BJ (cell line): Measurements from ENCODE around the gene NFIX. TPM values are rescaled to one million over a fixed set of nuclear protein-coding genes. Genes with fewer than 3 reads are reported as not detected.

Experiments used
- CTCF ChIA-PET: fragments of 350-600 bp; formaldehyde crosslinking; extraction: SDS; loops from one replicate; lab custom pipeline; 2021; ENCODE audit warnings: antibody characterized with exemption, inconsistent platforms; lab: Yijun Ruan, JAX
- POLR2A ChIA-PET: fragments of 300-600 bp; sonication (Branson Sonifier 250); formaldehyde crosslinking; extraction: SDS; loops from one replicate; lab custom pipeline; 2021; ENCODE audit warnings: antibody characterized with exemption; lab: Charles Lee
- DNase-seq: peaks from one replicate; pipeline ENCODE4 v3.0.0-alpha.2; 2011; ENCODE audit warnings: low read depth
- H3K27me3 ChIP-seq: 2 replicates; pipeline ENCODE4 v1.6.0; 2011; ENCODE audit warnings: low read length; ENCODE audit not compliant: control insufficient read depth, insufficient read depth
- H3K36me3 ChIP-seq: 2 replicates; pipeline ENCODE4 v1.5.1; 2011; ENCODE audit warnings: low read length; ENCODE audit not compliant: control insufficient read depth, insufficient read depth
- H3K4me3 ChIP-seq: 2 replicates; pipeline ENCODE4 v1.5.1; 2011; ENCODE audit warnings: low read depth, mild to moderate bottlenecking, control low read depth, low read length
- polyA plus RNA-seq: library from polyadenylated mRNA; depleted of rRNA; stranded (reverse); fragments of >200 nt; gene quantifications from 2 replicates; pipeline ENCODE4 v1.2.3, GENCODE V29; 2011; rRNA removed
- TF ChIP-seq, protein P1 (sequence below): IDR thresholded peaks from 2 replicates; pipeline ENCODE4 v1.5.1; 2011; ENCODE audit warnings: low read depth, mild to moderate bottlenecking, control low read depth, inconsistent platforms, low read length, moderate library complexity; ENCODE audit not compliant: insufficient read depth

The NFIX gene
- polyA plus RNA-seq, 1 experiment = 29.4 TPM

DNA sequence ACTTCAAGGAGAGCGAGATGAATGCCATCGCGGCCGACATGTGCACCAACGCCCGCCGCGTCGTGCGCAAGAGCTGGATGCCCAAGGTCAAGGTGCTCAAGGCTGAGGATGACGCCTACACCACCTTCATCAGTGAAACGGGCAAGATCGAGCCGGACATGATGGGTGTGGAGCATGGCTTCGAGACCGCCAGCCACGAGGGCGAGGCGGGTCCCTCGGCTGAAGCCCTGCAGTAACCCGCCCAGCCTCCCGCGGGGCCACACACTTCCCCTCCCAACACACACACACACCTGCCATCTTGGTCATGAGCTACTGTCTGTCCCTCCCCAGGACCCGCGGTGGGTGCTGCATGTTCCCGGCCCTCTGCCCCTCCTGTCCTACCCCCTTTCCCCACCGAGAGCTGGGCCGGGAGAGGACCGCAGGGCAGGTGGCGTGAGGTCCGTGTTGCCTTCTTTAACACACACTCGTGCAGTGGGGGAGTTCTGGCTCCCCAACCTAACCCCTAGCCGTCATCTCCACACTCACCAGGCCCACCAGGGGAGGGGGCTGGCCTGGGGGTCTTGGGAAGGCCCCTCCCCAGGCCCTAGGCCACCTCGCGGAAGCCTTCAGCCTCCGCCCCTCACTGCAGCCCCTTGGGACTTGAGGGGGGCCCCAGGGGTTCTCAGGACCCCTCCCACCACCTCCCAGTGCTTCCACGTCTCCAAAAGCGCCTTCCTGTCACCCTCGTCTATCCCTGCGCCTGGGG is 143.1 kb downstream of the NFIX start:
- Histone ChIP-seq H3K27me3 (no peaks in the 10 kb centered on the region), H3K36me3 (peaks cover 38% of the 10 kb centered on the region), H3K4me3 (no peak overlapping the region)
- ChIA-PET CTCF (no interaction called here), POLR2A (no interaction called here)
- TF ChIP-seq, protein P1, sequence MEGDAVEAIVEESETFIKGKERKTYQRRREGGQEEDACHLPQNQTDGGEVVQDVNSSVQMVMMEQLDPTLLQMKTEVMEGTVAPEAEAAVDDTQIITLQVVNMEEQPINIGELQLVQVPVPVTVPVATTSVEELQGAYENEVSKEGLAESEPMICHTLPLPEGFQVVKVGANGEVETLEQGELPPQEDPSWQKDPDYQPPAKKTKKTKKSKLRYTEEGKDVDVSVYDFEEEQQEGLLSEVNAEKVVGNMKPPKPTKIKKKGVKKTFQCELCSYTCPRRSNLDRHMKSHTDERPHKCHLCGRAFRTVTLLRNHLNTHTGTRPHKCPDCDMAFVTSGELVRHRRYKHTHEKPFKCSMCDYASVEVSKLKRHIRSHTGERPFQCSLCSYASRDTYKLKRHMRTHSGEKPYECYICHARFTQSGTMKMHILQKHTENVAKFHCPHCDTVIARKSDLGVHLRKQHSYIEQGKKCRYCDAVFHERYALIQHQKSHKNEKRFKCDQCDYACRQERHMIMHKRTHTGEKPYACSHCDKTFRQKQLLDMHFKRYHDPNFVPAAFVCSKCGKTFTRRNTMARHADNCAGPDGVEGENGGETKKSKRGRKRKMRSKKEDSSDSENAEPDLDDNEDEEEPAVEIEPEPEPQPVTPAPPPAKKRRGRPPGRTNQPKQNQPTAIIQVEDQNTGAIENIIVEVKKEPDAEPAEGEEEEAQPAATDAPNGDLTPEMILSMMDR = no peak
- no peak for DNase-seq

DNA sequence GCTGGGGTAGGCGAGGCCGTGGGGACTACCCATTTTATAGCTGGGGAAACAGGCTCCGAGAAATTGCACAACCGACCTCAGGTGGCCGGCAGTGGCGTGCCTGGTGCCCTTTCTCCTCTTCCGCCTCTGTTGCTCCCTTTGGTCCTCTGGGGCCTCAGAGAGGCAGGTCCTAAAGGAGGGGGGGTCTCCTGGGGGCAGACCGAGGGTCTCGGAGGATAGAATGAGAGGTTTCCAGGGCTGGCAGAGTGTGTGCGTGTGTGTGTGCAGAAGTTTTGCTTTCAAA is 143.6 kb downstream of the NFIX start:
- no peak for DNase-seq
- CTCF ChIA-PET = interaction anchor here (1.4 kb wide), 1 partner anchor 45 kb away, joined by 3 read pairs; no protein-coding TSS in a partner anchor
- TF ChIP-seq, protein P1 = no peak
- peaks cover 38% of the 10 kb centered on the region for H3K36me3 ChIP-seq
- no peaks in the 10 kb centered on the region for H3K27me3 ChIP-seq
- POLR2A ChIA-PET = no interaction called here
- no peak overlapping the region for H3K4me3 ChIP-seq

DNA sequence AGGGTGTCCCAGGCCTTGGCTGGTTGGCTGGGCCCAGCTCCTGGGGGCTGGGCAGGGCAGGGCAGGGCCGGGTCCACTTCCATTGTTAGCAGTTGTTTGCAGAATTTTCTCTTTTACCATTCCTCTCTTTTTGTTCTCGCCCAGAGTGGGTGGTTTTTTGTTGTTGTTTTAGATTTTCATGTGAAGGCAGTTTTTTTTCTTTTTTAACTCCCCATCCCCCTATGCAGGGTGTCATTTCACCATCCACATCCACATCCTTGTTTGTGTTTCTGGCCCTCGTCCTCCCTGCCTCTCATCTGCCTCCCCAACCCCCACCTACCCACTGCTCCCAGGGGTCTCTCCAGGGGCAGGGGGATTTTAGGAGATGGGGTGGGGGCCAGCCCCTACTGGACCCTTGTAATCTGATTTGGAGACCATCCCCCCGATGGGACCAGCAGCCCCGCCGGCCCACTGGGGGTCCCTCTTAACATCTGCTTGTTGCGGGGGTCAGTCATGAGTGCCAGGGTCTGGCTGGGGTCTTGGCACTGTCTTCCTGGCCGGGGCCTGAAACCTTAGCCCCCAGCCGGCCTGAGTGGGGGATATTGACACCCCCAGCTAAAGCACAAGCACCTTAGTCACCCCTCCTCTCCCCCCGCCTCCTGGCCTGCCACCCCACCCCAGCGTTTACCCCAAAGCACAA is 144.5 kb downstream of the NFIX start:
- POLR2A ChIA-PET = no interaction called here

DNA sequence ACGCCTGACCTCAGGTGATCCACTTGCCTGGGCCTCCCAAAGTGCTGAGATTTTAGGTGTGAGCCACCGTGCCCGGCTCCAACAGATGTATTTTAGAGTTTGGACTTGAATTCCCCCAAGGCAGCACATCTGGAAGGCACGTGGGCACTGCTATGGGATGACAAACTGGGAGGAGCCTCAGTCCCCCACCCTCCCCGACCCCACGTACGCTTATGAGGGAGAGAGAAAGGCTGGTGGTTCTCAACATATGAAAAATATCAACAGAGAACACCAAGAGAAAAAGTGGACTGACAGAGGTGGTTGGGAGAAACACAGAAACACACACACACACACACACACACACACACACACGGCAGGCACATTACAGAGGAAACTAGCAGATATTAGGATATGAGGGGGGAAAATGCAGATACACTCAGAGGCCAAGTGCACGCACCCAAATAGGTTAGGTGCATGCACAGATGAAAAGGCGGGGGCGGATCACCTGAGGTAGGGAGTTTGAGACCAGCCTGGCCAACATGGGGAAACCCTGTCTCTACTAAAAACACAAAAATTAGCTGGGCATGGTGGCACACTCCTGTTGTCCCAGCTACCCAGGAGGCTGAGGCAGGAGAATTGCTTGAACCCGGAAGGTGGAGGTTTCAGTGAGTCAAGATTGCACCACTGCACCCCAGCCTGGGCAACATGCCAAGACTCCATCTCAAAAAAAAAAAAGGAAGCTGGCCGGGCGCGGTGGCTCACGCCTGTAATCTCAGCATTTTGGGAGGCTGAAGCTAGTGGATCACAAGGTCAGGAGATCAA is 151.7 kb downstream of the NFIX start:
- POLR2A ChIA-PET = no interaction called here
- DNase-seq = no peak
- H3K4me3 ChIP-seq = no peak overlapping the region
- CTCF ChIA-PET = no interaction called here
- no peaks in the 10 kb centered on the region for H3K27me3 ChIP-seq
- TF ChIP-seq, protein P1 = no peak
- peaks cover 12% of the 10 kb centered on the region for H3K36me3 ChIP-seq

More for the DNA sequence above, 144.5 kb downstream of the NFIX start:
- DNase-seq = no peak
- Histone ChIP-seq H3K4me3 (no peak overlapping the region), H3K27me3 (no peaks in the 10 kb centered on the region), H3K36me3 (peaks cover 47% of the 10 kb centered on the region)
- CTCF ChIA-PET = interaction anchor here (0.6 to 1.4 kb wide), 2 partner anchors 46 to 175 kb away, joined by 3 read pairs; no protein-coding TSS in a partner anchor
- TF ChIP-seq, protein P1 = no peak

Other genes with a start within 250 kb of the NFIX start
- not detected in 2 replicates for gene BEST2, start 243.7 kb upstream of the NFIX start, polyA plus RNA-seq
- gene HOOK2, start 219.9 kb upstream of the NFIX start, polyA plus RNA-seq = 6.3 and 10.4 TPM in 2 replicates
- gene JUNB, start 204.0 kb upstream of the NFIX start, polyA plus RNA-seq = 36.8 and 49.4 TPM in 2 replicates
- gene PRDX2, start 193.7 kb upstream of the NFIX start, polyA plus RNA-seq = 165 and 267 TPM in 2 replicates
- 0.75 and 2.6 TPM in 2 replicates for gene THSD8, start 193.4 kb upstream of the NFIX start, polyA plus RNA-seq
- gene RNASEH2A, start 188.9 kb upstream of the NFIX start, polyA plus RNA-seq = 19.9 and 30.3 TPM in 2 replicates
- 0.31 TPM in 1 of 2 replicates, not detected in the other for gene RTBDN, start 160.9 kb upstream of the NFIX start, polyA plus RNA-seq
- 0.25 TPM in 1 of 2 replicates, not detected in the other for gene MAST1, start 157.0 kb upstream of the NFIX start, polyA plus RNA-seq
- 39.1 and 68.8 TPM in 2 replicates for gene DNASE2, start 114.0 kb upstream of the NFIX start, polyA plus RNA-seq
- not detected in 2 replicates for gene KLF1, start 108.3 kb upstream of the NFIX start, polyA plus RNA-seq
- 11.5 and 20.9 TPM in 2 replicates for gene GCDH, start 104.3 kb upstream of the NFIX start, polyA plus RNA-seq
- 0.29 and 0.43 TPM in 2 replicates for gene SYCE2, start 76.2 kb upstream of the NFIX start, polyA plus RNA-seq
- gene FARSA, start 61.8 kb upstream of the NFIX start, polyA plus RNA-seq = 15.5 and 33.6 TPM in 2 replicates
- 1,647 and 1,829 TPM in 2 replicates for gene CALR, start 56.9 kb upstream of the NFIX start, polyA plus RNA-seq
- gene RAD23A, start 49.6 kb upstream of the NFIX start, polyA plus RNA-seq = 49.2 and 75.1 TPM in 2 replicates
- 45.0 and 45.5 TPM in 2 replicates for gene GADD45GIP1, start 38.3 kb upstream of the NFIX start, polyA plus RNA-seq
- gene DAND5, start 25.9 kb upstream of the NFIX start, polyA plus RNA-seq = not detected in 2 replicates
- 0.29 and 0.34 TPM in 2 replicates for gene LYL1, start 107.4 kb downstream of the NFIX start, polyA plus RNA-seq
- 15.9 and 30.8 TPM in 2 replicates for gene TRMT1, start 121.3 kb downstream of the NFIX start, polyA plus RNA-seq
- gene NACC1, start 122.8 kb downstream of the NFIX start, polyA plus RNA-seq = 46.8 and 98.7 TPM in 2 replicates
- 56.8 and 73.1 TPM in 2 replicates for gene STX10, start 154.9 kb downstream of the NFIX start, polyA plus RNA-seq
- 9.1 and 18.2 TPM in 2 replicates for gene IER2, start 154.9 kb downstream of the NFIX start, polyA plus RNA-seq